AG20443 (cell line): ENCODE measurements around the gene MICALL1.
A peak's percentile ranks its signal among the peaks of the same experiment; 100 is the strongest.

Source experiments
- DNase-seq: peaks from one replicate; pipeline ENCODE4 v3.0.0; 2012; ENCODE audit warnings: low spot score, mixed read lengths

MICALL1 gene

GRCh38 chr22:37905534-37906363 is at the start of gene MICALL1:
TSS of gene MICALL1 (plus strand) at chr22:37906297. CDS start at chr22:37906423, 126 bp downstream.
- DNase-seq, result peak; percentile 92

DNA sequence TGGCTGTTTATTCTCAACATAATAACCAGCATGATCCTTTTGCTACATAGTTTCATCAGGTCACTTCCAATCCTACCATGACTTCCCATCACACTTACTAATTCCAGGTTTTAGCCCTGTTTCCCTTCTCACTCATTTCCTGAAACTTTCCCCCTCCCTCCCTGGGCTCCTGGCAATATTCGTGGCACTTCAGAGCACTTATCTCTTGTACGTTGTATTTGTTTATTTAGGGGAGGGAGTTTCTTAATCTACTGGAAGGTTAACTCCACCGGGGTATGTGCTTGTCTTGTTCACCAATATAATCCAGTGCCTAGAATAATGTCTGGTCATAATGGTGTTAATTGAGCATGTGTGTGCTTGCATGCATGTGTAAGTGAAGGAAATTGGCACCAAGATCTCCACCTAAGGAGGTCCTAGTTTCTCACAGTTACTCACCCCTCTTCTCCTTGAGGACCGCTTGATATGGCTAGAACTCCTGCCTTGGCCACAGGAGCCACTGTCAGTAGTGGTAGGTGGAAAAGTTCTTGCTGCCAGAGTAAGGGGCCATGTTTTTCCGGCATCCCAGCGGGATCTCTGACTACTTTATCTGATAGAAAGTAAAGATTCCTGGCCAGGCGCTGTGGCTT is 45.2 kb upstream of the MICALL1 start:
- DNase-seq, result no peak

DNA sequence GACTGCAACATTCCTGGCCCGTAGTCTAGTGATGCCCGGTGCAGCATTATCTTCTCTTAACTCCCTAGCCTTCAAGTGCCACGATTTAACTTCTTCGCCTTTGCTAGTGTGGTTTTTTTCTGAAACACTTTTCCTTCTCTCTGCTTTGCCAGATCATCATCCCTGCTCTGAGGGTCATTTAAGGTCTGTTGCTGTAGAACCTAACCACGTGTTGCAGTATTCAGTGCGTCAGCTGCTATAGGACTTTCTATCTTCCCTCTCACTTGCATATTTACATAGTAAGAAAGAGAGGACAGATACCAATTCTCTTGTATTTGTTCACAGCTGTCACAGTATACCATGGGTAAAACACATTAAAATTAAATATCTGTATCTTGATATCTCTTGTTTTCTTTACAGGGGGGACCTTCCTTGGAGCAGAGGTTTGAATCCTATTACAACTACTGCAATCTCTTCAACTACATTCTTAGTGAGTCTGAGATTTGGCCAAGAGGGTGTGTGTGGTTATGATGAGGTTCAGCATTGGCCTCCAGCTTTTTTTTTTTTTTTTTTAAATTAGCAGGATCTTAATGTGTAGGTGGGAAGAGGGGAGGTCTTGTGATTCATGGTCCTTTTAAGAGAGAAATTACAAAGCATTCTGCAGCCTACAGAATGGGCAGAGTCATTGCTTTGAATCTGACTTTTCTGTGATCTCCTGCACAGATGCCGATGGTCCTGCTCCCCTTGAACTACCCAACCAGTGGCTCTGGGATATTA is 43.3 kb upstream of the MICALL1 start:
- no peak for DNase-seq

DNA sequence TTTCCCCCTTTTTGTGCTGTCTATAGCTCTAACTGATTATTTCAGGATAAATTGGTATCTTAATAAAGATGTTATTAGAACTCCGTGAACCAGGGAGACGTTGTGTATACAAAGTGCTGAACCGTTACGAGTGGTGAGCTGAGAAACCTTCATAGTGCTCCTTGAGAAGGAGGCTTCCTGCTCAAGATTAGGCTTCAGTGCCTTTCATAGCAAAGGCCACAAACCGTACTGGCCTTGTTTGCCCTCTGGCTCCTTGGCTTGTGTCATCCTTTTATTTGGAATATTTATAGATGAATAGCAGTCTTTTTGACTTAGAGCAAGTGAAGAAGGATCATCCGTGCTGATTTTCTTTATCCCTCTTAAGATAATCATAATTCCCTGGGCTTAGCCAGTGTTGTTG is 40.6 kb upstream of the MICALL1 start:
- no peak for DNase-seq

- DNase-seq, result no peak
Observed at GRCh38 chr22:37870273-37870672, 35.8 kb upstream of the MICALL1 start.

DNA sequence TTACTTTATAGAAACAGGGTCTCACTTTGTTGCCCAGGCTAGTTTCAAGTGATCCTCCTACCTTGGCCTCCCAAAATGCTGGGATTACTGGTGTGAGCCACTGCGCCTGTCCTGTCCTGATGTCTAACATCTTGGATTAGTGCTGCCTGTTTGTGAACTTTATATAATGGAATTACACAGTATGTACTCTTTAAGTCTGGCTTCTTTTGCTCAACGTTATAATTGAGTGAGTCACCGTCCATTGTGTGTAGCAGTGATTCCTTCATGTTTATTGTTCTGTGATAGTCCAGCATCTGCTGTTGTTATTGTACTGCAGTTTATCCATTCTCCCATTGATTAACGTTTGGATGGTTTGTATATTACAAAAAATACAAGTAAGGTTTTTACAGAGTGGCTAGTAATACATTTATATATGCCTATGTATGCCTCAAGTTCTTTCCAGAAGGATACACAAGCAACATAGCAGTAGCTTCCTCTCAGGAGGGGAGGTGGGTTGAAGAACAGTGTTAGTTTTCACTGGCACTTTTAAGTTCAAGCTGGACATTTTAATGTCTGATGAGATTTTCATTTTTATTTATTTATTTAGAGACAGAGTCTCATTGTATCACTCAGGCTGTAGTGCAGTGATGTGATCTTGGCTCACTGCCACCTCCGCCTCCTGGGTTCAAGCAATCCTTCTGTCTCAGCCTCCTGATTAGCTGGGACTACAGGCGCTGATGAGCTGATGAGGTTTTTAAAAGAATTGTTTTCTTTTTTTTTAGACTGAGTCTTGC is 25.2 kb upstream of the MICALL1 start:
- DNase-seq, result no peak

DNA sequence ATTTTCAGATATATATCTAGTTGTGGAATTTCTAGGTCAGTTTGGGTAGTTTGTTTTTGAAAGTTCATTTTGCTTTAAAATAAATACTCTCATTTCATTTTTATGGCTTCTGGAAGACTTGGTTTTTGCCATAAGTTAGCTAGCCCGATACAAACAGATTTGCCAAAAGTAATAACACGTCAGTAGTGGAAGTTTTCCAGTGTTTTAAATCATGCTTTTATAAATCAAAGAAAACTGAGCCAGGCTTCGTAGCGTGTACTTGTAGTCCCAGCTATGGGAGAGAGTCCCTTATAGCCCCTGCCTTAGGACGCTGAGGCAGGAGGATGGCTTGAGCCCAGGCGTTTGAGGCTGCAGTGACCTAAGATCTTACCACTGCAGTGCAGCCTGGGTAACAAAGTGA is 21.7 kb upstream of the MICALL1 start:
- DNase-seq, result no peak

DNA sequence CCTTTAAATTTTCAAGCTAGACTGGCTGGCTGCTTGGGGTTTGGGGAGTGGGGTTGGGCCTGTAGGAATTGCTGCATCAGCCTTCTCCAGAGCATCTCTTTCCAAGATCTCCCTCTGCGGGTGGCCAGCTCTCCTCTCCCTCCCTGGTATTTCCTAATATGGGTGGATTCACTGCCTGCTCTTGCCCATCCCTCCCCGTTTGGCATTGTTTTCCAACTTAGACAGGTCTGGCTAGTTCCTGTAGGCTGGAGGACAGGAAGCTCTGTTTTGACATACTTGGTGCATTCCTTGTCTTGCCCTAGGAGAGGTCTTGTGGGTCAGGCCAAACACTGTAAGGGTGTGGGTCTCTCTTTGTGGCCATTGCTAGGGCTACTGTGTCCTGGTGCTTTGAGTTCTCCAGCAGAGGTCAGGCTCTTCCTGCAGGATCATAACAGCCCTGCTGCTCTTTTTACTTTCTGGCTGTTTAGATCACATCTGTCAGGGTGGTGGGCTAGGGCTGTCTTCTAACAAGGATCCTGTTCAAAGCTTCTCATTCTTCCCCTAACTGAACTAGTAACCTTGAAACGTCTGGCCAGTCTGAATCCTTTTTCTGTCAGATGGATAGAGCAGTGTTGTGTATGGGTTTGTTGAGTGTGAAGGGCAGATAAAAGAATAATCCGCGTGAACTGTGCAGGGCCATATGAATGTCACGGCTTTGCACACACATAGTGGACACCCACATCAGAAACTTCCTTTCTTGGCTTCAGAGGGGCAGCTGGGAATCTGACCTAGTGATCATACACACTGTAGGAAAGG is 18.3 kb upstream of the MICALL1 start:
- peak; percentile 89 for DNase-seq

DNA sequence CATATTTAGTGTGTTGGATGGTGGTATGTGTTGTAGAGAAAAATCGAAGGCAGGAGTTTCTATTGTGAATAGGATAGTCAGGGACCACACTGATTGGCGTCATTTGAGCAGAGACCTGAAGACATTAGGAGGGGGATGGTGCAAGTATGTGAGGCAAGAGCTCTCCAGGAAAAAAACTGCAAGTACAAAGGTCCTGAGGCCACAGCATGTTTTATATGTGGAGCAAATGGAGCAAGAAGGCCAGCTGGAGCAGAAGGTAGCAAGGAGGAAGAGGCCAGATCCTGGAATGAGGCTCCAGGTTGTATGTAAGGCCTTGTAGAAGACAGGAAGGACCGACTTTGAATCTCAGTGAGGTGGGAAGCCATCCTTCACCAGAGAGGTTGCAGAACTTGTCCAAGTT is 14.2 kb upstream of the MICALL1 start:
- no peak for DNase-seq

- no peak for DNase-seq
Observed at GRCh38 chr22:37892566-37893335, 13.3 kb upstream of the MICALL1 start.

- DNase-seq, result no peak
Observed at GRCh38 chr22:37893583-37893983, 12.5 kb upstream of the MICALL1 start.

- no peak for DNase-seq
Observed at GRCh38 chr22:37894939-37895670, 11.0 kb upstream of the MICALL1 start.

- DNase-seq, result no peak
Observed at GRCh38 chr22:37896181-37896592, 9.9 kb upstream of the MICALL1 start.

GRCh38 chr22:37896939-37897338 is 9.2 kb upstream of the MICALL1 start:
- no peak for DNase-seq

DNA sequence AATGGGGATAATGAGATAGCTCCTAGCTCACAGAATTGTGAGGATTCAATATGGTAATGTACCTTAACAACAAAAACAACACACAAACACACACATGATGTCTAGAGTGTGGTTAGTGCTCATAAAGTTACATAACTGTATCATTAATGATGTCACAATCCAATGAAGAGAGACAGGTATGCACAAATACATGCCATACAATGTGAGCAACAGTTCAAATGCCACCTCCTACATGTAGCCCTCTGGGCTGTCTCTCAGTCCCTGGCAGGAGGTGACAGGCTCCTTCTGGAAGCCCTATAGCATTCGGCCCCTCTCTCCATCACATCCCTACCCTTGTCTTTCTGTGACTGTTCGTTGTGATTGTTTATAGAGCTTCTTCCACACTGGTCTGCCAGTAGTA is 8.3 kb upstream of the MICALL1 start:
- no peak for DNase-seq

DNA sequence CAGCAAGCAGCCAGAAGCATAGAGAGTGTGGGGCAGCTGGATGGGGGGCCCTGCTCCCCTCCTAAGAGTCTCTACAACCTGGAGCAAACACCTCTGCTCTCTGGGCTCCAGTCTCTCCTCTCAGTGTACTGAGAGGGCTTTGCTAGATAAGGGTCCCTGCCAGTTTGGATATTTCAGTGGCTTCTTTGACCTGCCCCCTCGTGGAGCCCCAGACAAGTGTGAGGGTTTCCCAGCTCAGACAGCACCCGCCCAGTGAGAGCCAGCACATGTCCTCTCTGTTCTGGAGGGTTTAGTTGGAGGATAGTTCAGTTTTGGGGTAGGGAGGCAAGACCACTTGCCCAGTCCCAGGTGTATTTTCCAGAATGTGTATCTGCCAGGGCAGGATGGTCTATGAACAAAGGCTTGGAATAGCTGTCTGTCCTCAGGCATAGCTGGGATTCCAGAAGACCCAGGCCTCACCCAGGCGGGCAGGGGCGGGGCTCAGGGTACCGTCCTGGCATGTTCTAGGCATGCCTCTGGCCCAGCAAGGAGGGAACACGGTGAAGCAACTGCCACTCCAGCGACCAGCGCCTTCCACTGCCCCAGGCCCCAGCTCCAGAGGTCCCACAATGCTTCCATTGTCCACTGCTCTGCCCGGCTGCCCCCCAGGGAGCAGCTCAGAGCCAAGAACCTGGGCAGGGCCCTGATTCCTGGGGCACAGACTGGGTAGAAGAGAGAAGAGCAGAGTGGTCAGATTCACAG is 7.5 kb upstream of the MICALL1 start:
- no peak for DNase-seq

DNA sequence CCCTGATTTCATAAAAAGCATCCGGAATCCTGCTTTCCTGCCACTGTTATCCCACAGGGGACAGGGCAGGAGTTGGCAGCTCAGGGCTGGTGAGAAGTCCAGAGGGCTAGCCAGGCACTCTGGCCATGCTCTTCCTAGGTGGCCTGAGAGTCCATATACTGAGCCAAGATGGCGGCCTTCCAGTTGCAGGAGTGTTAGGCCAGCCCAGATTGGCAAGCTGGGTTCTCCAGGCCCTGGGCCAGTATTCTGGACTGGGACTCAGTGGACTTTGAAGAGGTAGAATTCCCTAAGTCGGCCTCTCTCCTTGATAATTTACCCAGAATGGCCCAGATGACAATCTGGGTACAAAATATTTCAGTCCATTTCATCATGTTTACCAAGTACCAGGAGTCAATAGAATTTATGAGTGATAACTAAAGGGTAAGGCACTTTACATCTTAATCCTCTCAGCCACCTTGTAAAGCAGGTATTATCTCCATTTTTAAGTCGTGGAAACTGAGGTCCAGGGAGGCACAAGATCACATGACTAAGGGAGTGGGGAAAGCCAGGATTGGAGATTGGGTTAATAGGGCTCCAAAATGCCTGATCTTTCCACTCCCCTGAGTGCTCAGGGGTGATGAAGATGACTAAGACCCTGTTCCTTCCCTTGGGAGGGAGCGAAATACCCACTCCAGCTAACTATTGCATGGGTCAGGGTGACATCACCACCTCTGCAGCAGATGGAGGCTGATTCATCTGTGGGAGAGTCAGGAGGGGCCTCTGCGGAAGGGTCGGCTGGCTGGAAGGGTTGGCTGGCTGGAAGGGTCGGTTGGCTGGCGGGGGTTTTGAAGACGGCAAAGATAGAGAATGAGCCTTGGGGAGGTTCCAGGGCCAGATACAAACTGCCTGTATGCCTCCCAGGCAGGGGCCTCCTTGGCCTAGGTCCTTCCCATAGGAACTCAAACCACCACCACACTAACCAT is 1.2 kb upstream of the MICALL1 start:
- DNase-seq, result peak; percentile 93
